Panc1 (cell line): Measurements from ENCODE around the gene ATCAY. TPM values are rescaled to one million over a fixed set of nuclear protein-coding genes. Genes with fewer than 3 reads are reported as not detected.

Experiments used
- ATAC-seq: fragments of 200-7000 bp; cut with Tn5 transposase; 2 replicates; pipeline ENCODE4 v1.9.1; 2020; ENCODE audit warnings: mild to moderate bottlenecking, moderate library complexity
- BruUV-seq: library from RNA; stranded (reverse); fragments of 400-500 nt; replicated peaks from 2 replicates; lab custom pipeline; 2021; lab: Mats Ljungman, UMichigan
- CTCF ChIA-PET: fragments of 300-600 bp; sonication (Branson Sonifier 250); formaldehyde crosslinking; loops from one replicate; lab custom pipeline; 2022; ENCODE audit warnings: antibody characterized with exemption; lab: Charles Lee
- POLR2A ChIA-PET: fragments of 300-600 bp; sonication (Branson Sonifier 250); formaldehyde crosslinking; loops from one replicate; lab custom pipeline; 2022; ENCODE audit warnings: antibody characterized with exemption; lab: Charles Lee
- DNase-seq: peaks from one replicate; pipeline ENCODE4 v3.0.0-alpha.2; 2010; ENCODE audit warnings: low read depth, low spot score
- H3K27ac ChIP-seq: 2 replicates; pipeline ENCODE4 v1.5.1; 2011; ENCODE audit warnings: mild to moderate bottlenecking, low read length, inconsistent platforms
- H3K27me3 ChIP-seq: fragments of 200-500 bp; sonication (Bioruptor generic); 2 replicates; pipeline ENCODE4 v1.6.0; 2014; ENCODE audit warnings: low read length, inconsistent platforms; ENCODE audit not compliant: control insufficient read depth, insufficient read depth
- H3K36me3 ChIP-seq: fragments of 200-500 bp; sonication (Bioruptor generic); 2 replicates; pipeline ENCODE4 v1.5.1; 2014; ENCODE audit warnings: inconsistent platforms, mild to moderate bottlenecking, low read length, moderate library complexity; ENCODE audit not compliant: control insufficient read depth, insufficient read depth
- H3K4me1 ChIP-seq: 2 replicates; pipeline ENCODE4 v1.5.1; 2011; ENCODE audit warnings: inconsistent platforms, mild to moderate bottlenecking, low read length, moderate library complexity; ENCODE audit not compliant: control insufficient read depth, insufficient read depth
- H3K4me3 ChIP-seq, 2 experiments: 2 replicates each; pipeline ENCODE4 v1.5.1; 2011 to 2012; ENCODE audit warnings: low read depth in 2 of 2, low read length in 2 of 2, mild to moderate bottlenecking in 2 of 2, inconsistent platforms in 1 of 2, moderate library complexity in 1 of 2
- H3K9me3 ChIP-seq: fragments of 200-500 bp; sonication (Bioruptor generic); 2 replicates; pipeline ENCODE4 v1.5.1; 2014; ENCODE audit warnings: low read depth, mild to moderate bottlenecking, inconsistent platforms, low read length, moderate library complexity; ENCODE audit not compliant: control insufficient read depth, insufficient read depth
- POLR2AphosphoS5 ChIP-seq: IDR thresholded peaks from 2 replicates; pipeline ENCODE4 v1.6.1; 2012; ENCODE audit warnings: mild to moderate bottlenecking, low read depth, low read length, moderate library complexity
- SIN3A ChIP-seq: IDR thresholded peaks from 2 replicates; pipeline ENCODE4 v1.6.1; 2012; ENCODE audit warnings: low read depth, mild to moderate bottlenecking, low read length, moderate library complexity, borderline replicate concordance; ENCODE audit not compliant: insufficient read depth
- TCF7L2 ChIP-seq: IDR thresholded peaks from 2 replicates; pipeline ENCODE4 v1.6.1; 2011; ENCODE audit warnings: mild to moderate bottlenecking, low read depth, low read length, inconsistent platforms
- in situ Hi-C: cut with HindIII; loops from 2 replicates; pipeline ENCODE4 v1.10.0; 2016; ENCODE audit warnings: low sequenced_read_pairs, low pct_unique_long_range_greater_than_20kb
- intact Hi-C: fragments of 100-400 bp; cut with micrococcal nuclease; formaldehyde crosslinking; loops from one replicate; pipeline ENCODE4 v1.10.0; 2022; ENCODE audit not compliant: unreplicated experiment
- total RNA-seq: library from RNA; stranded (reverse); gene quantifications from one replicate; pipeline ENCODE4 v1.2.1, GENCODE V29; 2021; ENCODE audit not compliant: unreplicated experiment
- TF ChIP-seq, protein P1 (sequence below), 2 experiments: IDR thresholded peaks; 2 replicates each; pipeline ENCODE4 v1.6.1; 2011 to 2012; ENCODE audit warnings: low read depth in 2 of 2, control low read depth in 1 of 2, low read length in 1 of 2, mild to moderate bottlenecking in 1 of 2, moderate library complexity in 1 of 2; ENCODE audit not compliant: insufficient read depth in 1 of 2
- TF ChIP-seq, protein P2 (sequence below): fragments of 450-650 bp; IDR thresholded peaks from 2 replicates; pipeline ENCODE4 v1.5.1; 2017; ENCODE audit warnings: mild to moderate bottlenecking

Gene ATCAY
- total RNA-seq, 1 experiment from 2014 or later = 0.15 TPM

DNA sequence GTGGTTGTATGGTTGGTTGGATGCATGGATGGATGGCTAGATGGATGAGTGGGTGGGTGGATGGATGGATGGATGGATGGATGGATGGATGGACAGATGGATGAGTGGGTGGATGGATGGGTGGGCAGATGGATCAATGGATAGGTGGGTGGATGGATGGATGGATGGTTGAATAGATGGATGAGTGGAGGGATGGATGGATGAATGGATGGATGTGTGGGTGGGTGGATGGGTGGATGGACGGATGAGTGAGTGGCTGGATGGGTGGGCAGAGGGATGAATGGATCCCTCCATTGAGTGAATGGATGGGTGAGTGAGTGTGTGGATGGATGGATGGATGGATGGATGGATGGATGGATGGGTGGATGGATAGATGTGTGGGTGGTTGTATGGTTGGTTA, 43.4 kb downstream of the ATCAY start:
- in situ Hi-C loops = no loop called here
- DNase-seq (no peak), ATAC-seq (no peak)
- Histone ChIP-seq H3K4me1 (no peaks in the 10 kb centered on the region), H3K4me3 (no peak overlapping the region), H3K27me3 (no peaks in the 10 kb centered on the region), H3K27ac (no peak overlapping the region), H3K36me3 (no peaks in the 10 kb centered on the region), H3K9me3 (no peaks in the 10 kb centered on the region)
- TF ChIP-seq, protein P1, sequence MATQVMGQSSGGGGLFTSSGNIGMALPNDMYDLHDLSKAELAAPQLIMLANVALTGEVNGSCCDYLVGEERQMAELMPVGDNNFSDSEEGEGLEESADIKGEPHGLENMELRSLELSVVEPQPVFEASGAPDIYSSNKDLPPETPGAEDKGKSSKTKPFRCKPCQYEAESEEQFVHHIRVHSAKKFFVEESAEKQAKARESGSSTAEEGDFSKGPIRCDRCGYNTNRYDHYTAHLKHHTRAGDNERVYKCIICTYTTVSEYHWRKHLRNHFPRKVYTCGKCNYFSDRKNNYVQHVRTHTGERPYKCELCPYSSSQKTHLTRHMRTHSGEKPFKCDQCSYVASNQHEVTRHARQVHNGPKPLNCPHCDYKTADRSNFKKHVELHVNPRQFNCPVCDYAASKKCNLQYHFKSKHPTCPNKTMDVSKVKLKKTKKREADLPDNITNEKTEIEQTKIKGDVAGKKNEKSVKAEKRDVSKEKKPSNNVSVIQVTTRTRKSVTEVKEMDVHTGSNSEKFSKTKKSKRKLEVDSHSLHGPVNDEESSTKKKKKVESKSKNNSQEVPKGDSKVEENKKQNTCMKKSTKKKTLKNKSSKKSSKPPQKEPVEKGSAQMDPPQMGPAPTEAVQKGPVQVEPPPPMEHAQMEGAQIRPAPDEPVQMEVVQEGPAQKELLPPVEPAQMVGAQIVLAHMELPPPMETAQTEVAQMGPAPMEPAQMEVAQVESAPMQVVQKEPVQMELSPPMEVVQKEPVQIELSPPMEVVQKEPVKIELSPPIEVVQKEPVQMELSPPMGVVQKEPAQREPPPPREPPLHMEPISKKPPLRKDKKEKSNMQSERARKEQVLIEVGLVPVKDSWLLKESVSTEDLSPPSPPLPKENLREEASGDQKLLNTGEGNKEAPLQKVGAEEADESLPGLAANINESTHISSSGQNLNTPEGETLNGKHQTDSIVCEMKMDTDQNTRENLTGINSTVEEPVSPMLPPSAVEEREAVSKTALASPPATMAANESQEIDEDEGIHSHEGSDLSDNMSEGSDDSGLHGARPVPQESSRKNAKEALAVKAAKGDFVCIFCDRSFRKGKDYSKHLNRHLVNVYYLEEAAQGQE (IDR thresholded peaks at IDR 0.05; ENCODE audit: insufficient read depth in 1 of 2, low read depth in 2 of 2, low read length in 1 of 2) = no peak
- TF ChIP-seq, protein P2, sequence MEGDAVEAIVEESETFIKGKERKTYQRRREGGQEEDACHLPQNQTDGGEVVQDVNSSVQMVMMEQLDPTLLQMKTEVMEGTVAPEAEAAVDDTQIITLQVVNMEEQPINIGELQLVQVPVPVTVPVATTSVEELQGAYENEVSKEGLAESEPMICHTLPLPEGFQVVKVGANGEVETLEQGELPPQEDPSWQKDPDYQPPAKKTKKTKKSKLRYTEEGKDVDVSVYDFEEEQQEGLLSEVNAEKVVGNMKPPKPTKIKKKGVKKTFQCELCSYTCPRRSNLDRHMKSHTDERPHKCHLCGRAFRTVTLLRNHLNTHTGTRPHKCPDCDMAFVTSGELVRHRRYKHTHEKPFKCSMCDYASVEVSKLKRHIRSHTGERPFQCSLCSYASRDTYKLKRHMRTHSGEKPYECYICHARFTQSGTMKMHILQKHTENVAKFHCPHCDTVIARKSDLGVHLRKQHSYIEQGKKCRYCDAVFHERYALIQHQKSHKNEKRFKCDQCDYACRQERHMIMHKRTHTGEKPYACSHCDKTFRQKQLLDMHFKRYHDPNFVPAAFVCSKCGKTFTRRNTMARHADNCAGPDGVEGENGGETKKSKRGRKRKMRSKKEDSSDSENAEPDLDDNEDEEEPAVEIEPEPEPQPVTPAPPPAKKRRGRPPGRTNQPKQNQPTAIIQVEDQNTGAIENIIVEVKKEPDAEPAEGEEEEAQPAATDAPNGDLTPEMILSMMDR = no peak
- TF ChIP-seq TCF7L2 (no peak), SIN3A (no peak), POLR2AphosphoS5 (no peak)
- no TSS peak for BruUV-seq
- POLR2A ChIA-PET = no interaction called here
- CTCF ChIA-PET = no interaction called here
- intact Hi-C loops = no loop called here

DNA sequence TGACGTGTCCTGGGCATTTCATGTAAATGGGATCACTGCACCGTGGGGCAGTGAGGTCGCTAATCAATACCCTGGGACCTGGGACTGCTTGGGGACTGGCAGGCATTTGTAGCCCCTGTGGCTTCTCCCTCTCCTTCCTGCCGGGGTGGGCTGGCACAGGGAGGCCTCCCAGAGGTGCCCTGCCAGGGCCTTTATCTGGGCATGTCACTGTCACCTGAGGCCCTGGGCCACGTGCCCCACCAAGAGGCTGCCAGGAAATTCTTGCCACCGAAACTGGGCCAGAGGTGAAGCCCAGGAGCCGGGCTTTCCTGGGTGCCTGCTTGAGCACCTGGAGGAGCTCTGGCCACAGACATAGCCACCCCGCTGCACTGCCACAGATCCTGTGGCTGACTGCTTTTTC, 50.6 kb downstream of the ATCAY start:
- BruUV-seq = no TSS peak
- intact Hi-C loops = no loop called here
- Histone ChIP-seq H3K9me3 (no peaks in the 10 kb centered on the region), H3K27ac (no peak overlapping the region), H3K36me3 (no peaks in the 10 kb centered on the region), H3K4me3 (no peak overlapping the region), H3K4me1 (no peaks in the 10 kb centered on the region), H3K27me3 (no peaks in the 10 kb centered on the region)
- DNase-seq = no peak
- ChIA-PET POLR2A (interaction anchor here (0.6 kb wide), 1 partner anchor 120 kb away, joined by 12 read pairs; no protein-coding TSS in a partner anchor), CTCF (no interaction called here)
- in situ Hi-C loops = no loop called here
- no peak for TF ChIP-seq SIN3A
- no peak for TF ChIP-seq TCF7L2
- TF ChIP-seq, protein P2 = no peak
- no peak for TF ChIP-seq POLR2AphosphoS5
- TF ChIP-seq, protein P1 (IDR thresholded peaks at IDR 0.05; ENCODE audit: insufficient read depth in 1 of 2, low read depth in 2 of 2, low read length in 1 of 2) = no peak
- ATAC-seq = peak; percentile 42; the same call in 1 of the 2 replicates
